SK-N-SH (cell line): Measurements from ENCODE around the gene UBE2R2. TPM values are rescaled to one million over a fixed set of nuclear protein-coding genes. Genes with fewer than 3 reads are reported as not detected.

Experiments used
- CTCF ChIA-PET: fragments of 300-600, 350-600 bp; formaldehyde crosslinking; extraction: SDS; loops from one replicate; lab custom pipeline; 2021; lab: Yijun Ruan, JAX
- POLR2A ChIA-PET: fragments of 350-600 bp; sonication (Branson Sonifier 250); formaldehyde crosslinking; extraction: SDS; loops from one replicate; lab custom pipeline; 2020; ENCODE audit warnings: antibody characterized with exemption, inconsistent platforms; lab: Yijun Ruan, JAX
- DNase-seq: peaks from one replicate; pipeline ENCODE4 v3.0.0; 2012
- H2AFZ ChIP-seq: fragments of 200-600 bp; sonication (generic); 2 replicates; pipeline ENCODE4 v1.8.1; 2016; ENCODE audit warnings: antibody characterized with exemption, mild to moderate bottlenecking, low read depth
- H3F3A ChIP-seq: fragments of 200-600 bp; sonication (generic); replicated peaks from 2 replicates; pipeline ENCODE3; 2016; ENCODE audit warnings: antibody characterized with exemption, mild to moderate bottlenecking; ENCODE audit not compliant: insufficient read depth
- H3K27ac ChIP-seq, 2 experiments: fragments of 200-500 bp in 1 of 2; fragments of 200-600 bp in 1 of 2; sonication (Bioruptor generic) in 1 of 2; sonication (generic), shearing (Covaris generic) in 1 of 2; 2 replicates each; pipeline versions ENCODE4 v1.5.1 to v1.6.1; 2014 to 2016; ENCODE audit warnings: low read depth in 2 of 2, inconsistent platforms in 1 of 2, low read length in 1 of 2, mild to moderate bottlenecking in 1 of 2, mixed read lengths in 1 of 2
- H3K27me3 ChIP-seq: fragments of 200-600 bp; sonication (generic), shearing (Covaris generic); 2 replicates; pipeline ENCODE4 v1.6.1; 2016; ENCODE audit warnings: mixed run types; ENCODE audit not compliant: insufficient read depth
- H3K36me3 ChIP-seq, 2 experiments: fragments of 200-500 bp in 1 of 2; fragments of 200-600 bp in 1 of 2; sonication (Bioruptor generic) in 1 of 2; sonication (generic) in 1 of 2; replicated peaks in 1 of 2; 2 replicates each; pipeline versions ENCODE3 to v1.5.1; 2014 to 2016; ENCODE audit warnings: low read length in 1 of 2, mild to moderate bottlenecking in 1 of 2; ENCODE audit not compliant: insufficient read depth in 2 of 2, control insufficient read depth in 1 of 2
- H3K4me1 ChIP-seq, 2 experiments: fragments of 200-500 bp in 1 of 2; fragments of 200-600 bp in 1 of 2; sonication (Bioruptor generic) in 1 of 2; sonication (generic), shearing (Covaris generic) in 1 of 2; 2 replicates each; pipeline versions ENCODE4 v1.5.1 to v1.6.1; 2014 to 2016; ENCODE audit warnings: low read depth in 1 of 2, low read length in 1 of 2, mixed run types in 1 of 2; ENCODE audit not compliant: insufficient read depth in 2 of 2, control insufficient read depth in 1 of 2
- H3K4me2 ChIP-seq: fragments of 200-600 bp; sonication (generic), shearing (Covaris generic); 2 replicates; pipeline ENCODE4 v1.6.1; 2017; ENCODE audit warnings: mixed run types
- H3K4me3 ChIP-seq, 2 experiments: fragments of 200-500 bp in 1 of 2; fragments of 200-600 bp in 1 of 2; sonication (Bioruptor generic) in 1 of 2; sonication (generic), shearing (Covaris generic) in 1 of 2; 2 replicates each; pipeline versions ENCODE4 v1.5.1 to v1.8.1; 2014 to 2016; ENCODE audit warnings: low read depth in 2 of 2, inconsistent platforms in 1 of 2, low read length in 1 of 2, mild to moderate bottlenecking in 1 of 2, mixed read lengths in 1 of 2, moderate library complexity in 1 of 2
- H3K79me2 ChIP-seq: fragments of 200-600 bp; sonication (generic); 2 replicates; pipeline ENCODE4 v1.8.1; 2017; ENCODE audit warnings: mild to moderate bottlenecking; ENCODE audit not compliant: insufficient read depth
- H3K9ac ChIP-seq: fragments of 200-600 bp; sonication (generic); 2 replicates; pipeline ENCODE4 v1.6.1; 2017; ENCODE audit warnings: mixed run types
- H3K9me2 ChIP-seq: fragments of 200-600 bp; sonication (generic); 2 replicates; pipeline ENCODE4 v1.6.1; 2017; ENCODE audit warnings: mixed run types
- H3K9me3 ChIP-seq: fragments of 200-600 bp; sonication (generic); 2 replicates; pipeline ENCODE4 v1.6.1; 2017; ENCODE audit warnings: mixed run types, mild to moderate bottlenecking, moderate library complexity
- H4K20me1 ChIP-seq: fragments of 200-600 bp; sonication (generic); 2 replicates; pipeline ENCODE4 v1.6.1; 2017; ENCODE audit warnings: mild to moderate bottlenecking, mixed run types; ENCODE audit not compliant: insufficient read depth
- CTCF ChIP-seq: fragments of 200-600 bp; sonication (generic); IDR thresholded peaks from 2 replicates; pipeline ENCODE4 v1.6.1; 2017; ENCODE audit warnings: antibody characterized with exemption, mild to moderate bottlenecking, moderate library complexity
- ELF1 ChIP-seq: IDR thresholded peaks from 2 replicates; pipeline ENCODE4 v1.4.0; 2012
- EP300 ChIP-seq, 2 experiments: IDR thresholded peaks; 2 replicates each; pipeline versions ENCODE4 v1.4.0 to v1.6.1; 2012; ENCODE audit warnings: borderline replicate concordance in 1 of 2, low read depth in 1 of 2, low read length in 1 of 2
- EZH2phosphoT487 ChIP-seq: fragments of 200-600 bp; sonication (generic); IDR thresholded peaks from 2 replicates; pipeline ENCODE4 v1.6.1; 2017; ENCODE audit warnings: low read depth, mixed run types, mild to moderate bottlenecking, antibody characterized with exemption, moderate library complexity, borderline replicate concordance
- FOXJ3 ChIP-seq: sonication (generic); formaldehyde crosslinking; IDR thresholded peaks from 2 replicates; pipeline ENCODE4 v1.5.1; 2020; ENCODE audit warnings: mild to moderate bottlenecking, missing genetic modification reagents
- GATA2 ChIP-seq: sonication (generic); formaldehyde crosslinking; IDR thresholded peaks from 2 replicates; pipeline ENCODE4 v1.5.0; 2020; ENCODE audit warnings: mild to moderate bottlenecking, missing genetic modification reagents
- IRF3 ChIP-seq: fragments of 150-350 bp; IDR thresholded peaks from 2 replicates; pipeline ENCODE4 v1.6.1; 2016; ENCODE audit warnings: mild to moderate bottlenecking, low read depth, low read length
- MAX ChIP-seq: IDR thresholded peaks from 2 replicates; pipeline ENCODE4 v1.4.0; 2012; ENCODE audit warnings: low read depth
- MEF2A ChIP-seq: IDR thresholded peaks from 2 replicates; pipeline ENCODE4 v1.4.0; 2012; ENCODE audit warnings: low read depth, borderline replicate concordance
- MXI1 ChIP-seq: IDR thresholded peaks from 2 replicates; pipeline ENCODE4 v1.6.1; 2012; ENCODE audit warnings: mild to moderate bottlenecking, low read depth, low read length, improper control_type of control experiment
- NFIC ChIP-seq: IDR thresholded peaks from 2 replicates; pipeline ENCODE4 v1.4.0; 2012; ENCODE audit warnings: borderline replicate concordance
- PBX3 ChIP-seq: IDR thresholded peaks from 2 replicates; pipeline ENCODE4; 2012
- POLR2AphosphoS5 ChIP-seq: IDR thresholded peaks from 2 replicates; pipeline ENCODE4 v1.6.1; 2012; ENCODE audit warnings: low read depth, low read length
- RAD21 ChIP-seq: IDR thresholded peaks from 2 replicates; pipeline ENCODE4 v1.6.1; 2012; ENCODE audit warnings: mild to moderate bottlenecking, low read length
- RCOR1 ChIP-seq: fragments of 150-350 bp; IDR thresholded peaks from 2 replicates; pipeline ENCODE4 v1.6.1; 2017; ENCODE audit warnings: antibody characterized with exemption, low read length
- RFX5 ChIP-seq: IDR thresholded peaks from 2 replicates; pipeline ENCODE4 v1.6.1; 2012; ENCODE audit warnings: mild to moderate bottlenecking, improper control_type of control experiment, low read length
- RXRA ChIP-seq: IDR thresholded peaks from 2 replicates; pipeline ENCODE4 v1.4.0; 2012; ENCODE audit warnings: low read depth, mild to moderate bottlenecking, borderline replicate concordance
- SIN3A ChIP-seq: IDR thresholded peaks from 2 replicates; pipeline ENCODE4 v1.6.1; 2012; ENCODE audit warnings: low read depth, mild to moderate bottlenecking, low read length, moderate library complexity, borderline replicate concordance
- TCF12 ChIP-seq: IDR thresholded peaks from 2 replicates; pipeline ENCODE4 v1.4.0; 2012
- TEAD4 ChIP-seq: IDR thresholded peaks from 2 replicates; pipeline ENCODE4 v1.4.0; 2012; ENCODE audit warnings: mild to moderate bottlenecking, borderline replicate concordance; ENCODE audit not compliant: insufficient read depth
- USF1 ChIP-seq: IDR thresholded peaks from 2 replicates; pipeline ENCODE4 v1.4.0; 2012; ENCODE audit warnings: low read depth, borderline replicate concordance
- USF2 ChIP-seq: fragments of 150-350 bp; IDR thresholded peaks from 2 replicates; pipeline ENCODE4 v1.6.1; 2017; ENCODE audit warnings: antibody characterized with exemption, low read length, low read depth, borderline replicate concordance
- YY1 ChIP-seq: IDR thresholded peaks from 2 replicates; pipeline ENCODE4 v1.4.0; 2012; ENCODE audit warnings: low read depth, mild to moderate bottlenecking
- WGBS: methylation state at CpG from one replicate; pipeline ENCODE4 v1.1.6; 2017; ENCODE audit warnings: low lambda C conversion rate; 5-methylcytosine and 5-hydroxymethylcytosine counted together
- polyA plus RNA-seq, 3 experiments: library from polyadenylated mRNA; depleted of rRNA; stranded (reverse); fragments of >200 nt; gene quantifications; 2 replicates each; pipeline ENCODE4 v1.2.3, GENCODE V29; 2012

The UBE2R2 gene
- polyA plus RNA-seq, 1 of the 3 experiments (the other 2 are of a cell fraction): 19.7 TPM

GRCh38 chr9:33906769-33907168, 89.8 kb downstream of the UBE2R2 start:
- peaks cover 6 to 34% of the 10 kb centered on the region in 2 experiments for H3K36me3 ChIP-seq
- ChIA-PET POLR2A (interaction anchor here (0.6 kb wide), 1 partner anchor 54 kb away, joined by 3 read pairs; no protein-coding TSS in a partner anchor), CTCF (interaction anchor here (2.8 kb wide), 1 partner anchor 18 kb away, joined by 8 read pairs; no protein-coding TSS in a partner anchor)
- peaks cover 98% of the 10 kb centered on the region for H3K79me2 ChIP-seq
- no peak overlapping the region for H3K4me2 ChIP-seq
- no peaks in the 10 kb centered on the region for H3K9me2 ChIP-seq
- H3K9ac ChIP-seq: no peak overlapping the region
- no peak overlapping the region for H2AFZ ChIP-seq
- WGBS: 89% methylated on average over 2 of the region's 2 CpGs
- no peak for DNase-seq
- H3K4me3 ChIP-seq: no peak overlapping the region
- no peaks in the 10 kb centered on the region for H3K27me3 ChIP-seq
- peaks cover 7% of the 10 kb centered on the region for H3F3A ChIP-seq
- H3K4me1 ChIP-seq: no peaks in the 10 kb centered on the region
- H4K20me1 ChIP-seq: peaks cover 75% of the 10 kb centered on the region
- TF ChIP-seq USF1: no peak
- no peak for TF ChIP-seq YY1
- TF ChIP-seq EZH2phosphoT487: no peak
- no peak for TF ChIP-seq TCF12
- no peak for TF ChIP-seq SIN3A
- no peak for TF ChIP-seq FOXJ3 (CRISPR knock-in tag)
- no peaks in the 10 kb centered on the region for H3K9me3 ChIP-seq
- H3K27ac ChIP-seq: no peak overlapping the region

GRCh38 chr9:33907347-33907746, 90.4 kb downstream of the UBE2R2 start:
- H3K9me3 ChIP-seq: no peaks in the 10 kb centered on the region
- no peak overlapping the region for H3K4me2 ChIP-seq
- H3K4me1 ChIP-seq: no peaks in the 10 kb centered on the region
- TF ChIP-seq PBX3 (no peak), MAX (no peak), RAD21 (no peak), POLR2AphosphoS5 (no peak), USF2 (no peak), MXI1 (no peak), IRF3 (no peak), NFIC (no peak), RCOR1 (no peak), CTCF (no peak), MEF2A (no peak), ELF1 (no peak), TEAD4 (no peak), TCF12 (no peak), RFX5 (no peak), EP300 (IDR thresholded peaks at IDR 0.05; ENCODE audit: borderline replicate concordance in 1 of 2, low read depth in 1 of 2, low read length in 1 of 2) (no peak), GATA2 (CRISPR knock-in tag) (no peak), RXRA (no peak), FOXJ3 (CRISPR knock-in tag) (no peak)
- TF ChIP-seq, all 33 proteins: peak for 0
- Histone ChIP-seq H4K20me1 (peaks cover 75% of the 10 kb centered on the region), H3K79me2 (peaks cover 98% of the 10 kb centered on the region), H2AFZ (no peak overlapping the region), H3K4me3 (no peak overlapping the region), H3K36me3 (peaks cover 8 to 35% of the 10 kb centered on the region in 2 experiments), H3K9me2 (no peaks in the 10 kb centered on the region), H3K27ac (no peak overlapping the region; a peak in 1 of 4 replicates), H3F3A (peaks cover 13% of the 10 kb centered on the region), H3K9ac (no peak overlapping the region), H3K27me3 (no peaks in the 10 kb centered on the region)
- ChIA-PET POLR2A (interaction anchor here (0.6 kb wide), 1 partner anchor 53 kb away, joined by 3 read pairs; no protein-coding TSS in a partner anchor), CTCF (interaction anchor here (2.8 kb wide), 1 partner anchor 17 kb away, joined by 8 read pairs; no protein-coding TSS in a partner anchor)
- 89% methylated on average over 4 of the region's 4 CpGs for WGBS
- no peak for DNase-seq
